Measurements from ENCODE around the gene CLCNKB. TPM values are rescaled to one million over a fixed set of nuclear protein-coding genes. Genes with fewer than 3 reads are reported as not detected.

The CLCNKB gene
- total and polyA plus RNA-seq, 4 donors = 0.40 to 1.9 (median 1.2) TPM

DNA sequence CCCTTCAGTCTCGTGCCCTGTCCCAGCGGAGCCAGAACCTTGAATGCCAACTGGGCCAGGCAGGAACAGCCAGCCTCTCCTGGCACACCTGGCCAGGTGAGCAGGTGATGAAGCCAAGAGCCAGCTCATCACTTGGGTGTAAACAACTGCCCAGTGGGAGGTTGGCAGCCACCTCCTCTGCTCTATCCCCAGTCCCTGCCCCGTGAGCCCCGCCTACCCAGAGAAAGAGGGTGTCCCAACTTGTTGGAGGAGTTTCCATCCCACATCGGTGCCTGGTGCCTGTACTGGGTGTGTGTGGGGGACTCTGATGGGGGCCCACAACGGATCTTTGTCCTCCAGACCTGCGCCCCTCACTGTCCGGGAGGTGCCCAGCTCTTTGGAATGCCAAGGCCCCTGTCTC lies 47.7 kb downstream of the CLCNKB start:
- peaks cover 6% of the 10 kb centered on the region for H3K4me1 ChIP-seq (ENCODE audit: control insufficient read depth, insufficient read depth, low read length)
- 91% methylated on average over 2 of the region's 8 CpGs for WGBS (ENCODE audit: insufficient coverage)
- no peaks in the 10 kb centered on the region for H3K27me3 ChIP-seq (ENCODE audit: control insufficient read depth, insufficient read depth, low read length)
- DNase-seq (ENCODE audit: low read depth in 4 of 6, low spot score in 6 of 6) = no peak
- H3K4me3 ChIP-seq (ENCODE audit: low read depth, low read length) = no peak overlapping the region
- no peak overlapping the region for H3K27ac ChIP-seq (ENCODE audit: low read depth, low read length)
- no peaks in the 10 kb centered on the region for H3K9me3 ChIP-seq (ENCODE audit: control insufficient read depth, insufficient read depth, low read length)
- no peaks in the 10 kb centered on the region for H3K36me3 ChIP-seq (ENCODE audit: control insufficient read depth, insufficient read depth, low read length)

DNA sequence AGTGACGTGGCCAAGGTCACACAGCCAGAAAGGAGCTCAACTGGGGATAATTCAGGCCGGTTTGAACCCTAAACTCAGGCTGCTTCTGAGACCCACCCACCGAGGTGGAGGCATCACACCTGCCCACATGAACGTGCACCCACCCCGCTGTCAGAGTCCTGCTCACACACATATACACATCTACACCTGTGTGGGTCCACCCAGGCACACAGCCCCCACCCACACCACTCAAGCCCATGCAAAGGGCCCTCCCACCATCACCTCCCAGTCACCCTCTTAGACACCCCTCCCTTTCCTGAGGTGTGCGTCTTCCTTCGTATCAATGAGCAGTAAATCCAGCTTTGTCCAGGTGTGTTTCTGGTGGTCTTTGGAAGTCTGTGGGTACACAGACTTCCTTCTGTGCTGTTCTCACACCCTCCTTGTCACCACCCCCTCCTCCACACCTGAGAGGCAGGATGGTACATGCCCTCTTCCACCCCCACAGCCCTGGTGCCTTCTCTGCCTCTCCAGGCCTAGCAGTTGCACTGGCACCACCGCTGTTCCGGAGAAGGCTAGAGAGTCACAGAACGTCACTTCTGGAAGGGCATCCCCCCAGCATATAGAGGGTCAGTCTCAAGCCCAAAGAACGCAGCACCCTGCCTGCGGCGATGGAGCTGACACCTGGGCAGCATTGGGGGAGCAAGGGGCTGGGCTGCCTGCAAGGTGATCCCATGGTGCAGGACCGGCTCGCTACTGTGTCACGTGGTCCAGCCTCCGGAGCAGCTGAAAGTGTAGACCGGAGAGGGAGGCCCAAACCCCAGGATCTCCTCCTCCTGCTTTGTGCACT lies 48.7 kb downstream of the CLCNKB start:
- Histone ChIP-seq H3K4me1 (ENCODE audit: control insufficient read depth, insufficient read depth, low read length) (peaks cover 6% of the 10 kb centered on the region), H3K36me3 (ENCODE audit: control insufficient read depth, insufficient read depth, low read length) (no peaks in the 10 kb centered on the region), H3K9me3 (ENCODE audit: control insufficient read depth, insufficient read depth, low read length) (no peaks in the 10 kb centered on the region), H3K27ac (ENCODE audit: low read depth, low read length) (no peak overlapping the region), H3K27me3 (ENCODE audit: control insufficient read depth, insufficient read depth, low read length) (no peaks in the 10 kb centered on the region), H3K4me3 (ENCODE audit: low read depth, low read length) (no peak overlapping the region)
- WGBS (ENCODE audit: insufficient coverage) = 72% methylated on average over 13 of the region's 18 CpGs
- no peak for DNase-seq (ENCODE audit: low read depth in 4 of 6, low spot score in 6 of 6)

DNA sequence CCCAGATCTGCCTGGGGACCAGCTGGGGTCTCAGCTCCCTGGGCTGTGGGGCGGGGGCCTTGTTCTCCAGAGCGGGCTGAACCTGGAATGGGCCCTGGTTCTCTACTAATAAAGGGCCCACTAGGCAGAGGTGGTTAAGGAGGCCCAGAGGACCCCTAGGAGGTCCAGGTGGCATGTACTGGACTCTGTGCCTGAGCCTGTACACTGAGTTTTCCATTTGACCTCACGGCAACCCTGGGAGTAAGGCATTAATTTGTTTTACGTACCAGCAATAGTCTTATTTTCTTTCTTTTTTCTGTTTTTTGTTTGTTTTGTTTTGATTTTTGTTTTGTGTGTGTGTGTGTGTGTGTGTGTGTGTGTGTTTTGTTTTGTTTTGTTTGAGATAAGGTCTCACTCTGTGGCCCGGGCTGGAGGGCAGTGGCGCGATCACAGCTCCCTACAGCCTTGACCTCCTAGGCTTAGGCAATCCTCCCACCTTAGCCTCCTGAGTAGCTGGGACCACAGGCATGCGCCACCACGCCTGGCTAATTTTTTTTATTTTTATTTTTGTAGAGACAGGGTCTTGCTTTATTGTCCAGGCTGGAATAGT lies 49.4 kb downstream of the CLCNKB start:
- Histone ChIP-seq H3K27me3 (ENCODE audit: control insufficient read depth, insufficient read depth, low read length) (no peaks in the 10 kb centered on the region), H3K36me3 (ENCODE audit: control insufficient read depth, insufficient read depth, low read length) (no peaks in the 10 kb centered on the region)

DNA sequence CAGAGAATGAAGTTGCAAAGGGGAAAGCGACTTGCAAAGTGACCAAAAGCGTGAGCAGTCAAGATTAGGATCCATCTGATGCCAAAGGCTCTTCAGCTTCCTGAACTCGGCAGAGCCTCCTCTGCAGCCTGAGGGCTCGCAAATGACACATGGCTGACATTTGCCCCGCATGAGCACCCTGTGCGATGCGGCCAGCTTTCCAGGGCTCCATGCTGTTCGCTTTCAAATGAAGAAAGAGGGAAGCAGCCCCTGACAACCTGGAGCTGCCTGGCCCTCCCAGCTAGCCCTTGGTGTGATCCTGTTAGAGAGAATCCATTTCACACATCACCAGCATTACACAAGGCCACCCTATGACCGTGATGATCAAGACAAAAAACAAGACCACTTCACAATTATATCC lies 50.0 kb downstream of the CLCNKB start:
- Histone ChIP-seq H3K4me1 (ENCODE audit: control insufficient read depth, insufficient read depth, low read length) (no peaks in the 10 kb centered on the region), H3K36me3 (ENCODE audit: control insufficient read depth, insufficient read depth, low read length) (no peaks in the 10 kb centered on the region), H3K27ac (ENCODE audit: low read depth, low read length) (no peak overlapping the region), H3K4me3 (ENCODE audit: low read depth, low read length) (no peak overlapping the region), H3K27me3 (ENCODE audit: control insufficient read depth, insufficient read depth, low read length) (no peaks in the 10 kb centered on the region), H3K9me3 (ENCODE audit: control insufficient read depth, insufficient read depth, low read length) (no peaks in the 10 kb centered on the region)
- WGBS (ENCODE audit: insufficient coverage) = 56% methylated on average over 9 of the region's 9 CpGs
- no peak for DNase-seq (ENCODE audit: low read depth in 4 of 6, low spot score in 6 of 6)

More for the DNA sequence above, 49.4 kb downstream of the CLCNKB start:
- Histone ChIP-seq H3K4me3 (ENCODE audit: low read depth, low read length) (no peak overlapping the region), H3K27ac (ENCODE audit: low read depth, low read length) (no peak overlapping the region), H3K4me1 (ENCODE audit: control insufficient read depth, insufficient read depth, low read length) (peaks cover 6% of the 10 kb centered on the region), H3K9me3 (ENCODE audit: control insufficient read depth, insufficient read depth, low read length) (no peaks in the 10 kb centered on the region)
- DNase-seq (ENCODE audit: low read depth in 4 of 6, low spot score in 6 of 6) = no peak
- 89% methylated on average over 2 of the region's 9 CpGs for WGBS (ENCODE audit: insufficient coverage)

DNA sequence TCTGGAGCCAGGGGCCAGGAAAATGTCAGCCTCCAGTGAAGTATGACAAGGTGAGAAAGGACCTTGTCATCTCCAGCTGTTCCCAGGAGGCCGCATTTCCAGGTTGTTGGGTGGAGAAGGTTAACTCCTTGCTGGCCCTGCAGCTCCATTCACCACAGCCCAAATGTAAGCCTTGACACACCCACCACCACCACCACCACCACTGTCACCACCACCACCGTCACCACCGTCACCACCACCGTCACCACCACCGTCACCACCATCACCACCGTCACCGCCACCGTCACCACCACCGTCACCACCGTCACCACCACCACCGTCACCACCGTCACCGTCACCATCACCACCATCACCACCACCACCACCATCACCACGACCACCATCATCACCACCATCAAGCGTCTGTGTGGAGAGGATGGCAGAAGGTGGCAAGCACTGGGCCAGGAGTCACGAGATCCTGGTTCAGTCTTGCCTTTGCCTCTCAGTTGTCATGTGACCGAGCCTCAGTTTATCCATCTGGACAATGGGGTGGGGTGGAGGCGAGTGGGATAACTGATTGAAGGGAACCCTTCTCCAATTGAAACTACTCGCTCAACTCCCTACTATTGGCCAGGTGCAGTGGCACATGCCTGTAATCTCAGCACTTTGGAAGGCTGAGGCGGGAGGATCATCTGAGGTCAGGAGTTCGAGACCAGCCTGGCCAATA lies 51.0 kb downstream of the CLCNKB start:
- H3K27me3 ChIP-seq (ENCODE audit: control insufficient read depth, insufficient read depth, low read length) = no peaks in the 10 kb centered on the region

DNA sequence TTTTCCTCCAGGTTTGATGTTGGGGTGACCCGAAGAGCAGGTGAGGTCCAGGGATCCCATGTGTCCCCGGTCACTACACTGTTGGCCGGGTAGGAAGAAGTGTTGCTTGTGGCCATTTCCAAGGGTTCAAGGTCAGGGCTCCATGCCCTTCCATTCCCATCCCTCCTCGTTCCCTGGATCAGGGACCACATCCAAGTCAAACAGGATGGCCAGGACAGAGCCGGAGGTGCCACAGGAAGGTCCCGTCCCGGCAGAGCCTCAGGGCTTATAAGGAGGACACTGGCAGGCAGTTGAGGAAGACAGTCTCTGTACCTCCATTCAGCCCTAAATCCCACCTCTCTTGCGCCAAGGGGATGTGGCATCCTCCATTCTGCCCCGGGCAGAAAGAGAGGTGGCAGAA lies 51.9 kb downstream of the CLCNKB start:
- WGBS (ENCODE audit: insufficient coverage) = 94% methylated on average over 6 of the region's 9 CpGs
- no peaks in the 10 kb centered on the region for H3K36me3 ChIP-seq (ENCODE audit: control insufficient read depth, insufficient read depth, low read length)
- no peaks in the 10 kb centered on the region for H3K27me3 ChIP-seq (ENCODE audit: control insufficient read depth, insufficient read depth, low read length)
- no peaks in the 10 kb centered on the region for H3K9me3 ChIP-seq (ENCODE audit: control insufficient read depth, insufficient read depth, low read length)
- H3K4me1 ChIP-seq (ENCODE audit: control insufficient read depth, insufficient read depth, low read length) = no peaks in the 10 kb centered on the region
- no peak overlapping the region for H3K27ac ChIP-seq (ENCODE audit: low read depth, low read length)
- DNase-seq (ENCODE audit: low read depth in 4 of 6, low spot score in 6 of 6) = no peak
- H3K4me3 ChIP-seq (ENCODE audit: low read depth, low read length) = no peak overlapping the region

More for the DNA sequence above, 51.0 kb downstream of the CLCNKB start:
- H3K27ac ChIP-seq (ENCODE audit: low read depth, low read length) = no peak overlapping the region
- WGBS (ENCODE audit: insufficient coverage) = 92% methylated on average over 2 of the region's 21 CpGs
- H3K4me3 ChIP-seq (ENCODE audit: low read depth, low read length) = no peak overlapping the region
- H3K4me1 ChIP-seq (ENCODE audit: control insufficient read depth, insufficient read depth, low read length) = no peaks in the 10 kb centered on the region
- H3K9me3 ChIP-seq (ENCODE audit: control insufficient read depth, insufficient read depth, low read length) = no peaks in the 10 kb centered on the region
- no peaks in the 10 kb centered on the region for H3K36me3 ChIP-seq (ENCODE audit: control insufficient read depth, insufficient read depth, low read length)
- DNase-seq (ENCODE audit: low read depth in 4 of 6, low spot score in 6 of 6) = no peak

DNA sequence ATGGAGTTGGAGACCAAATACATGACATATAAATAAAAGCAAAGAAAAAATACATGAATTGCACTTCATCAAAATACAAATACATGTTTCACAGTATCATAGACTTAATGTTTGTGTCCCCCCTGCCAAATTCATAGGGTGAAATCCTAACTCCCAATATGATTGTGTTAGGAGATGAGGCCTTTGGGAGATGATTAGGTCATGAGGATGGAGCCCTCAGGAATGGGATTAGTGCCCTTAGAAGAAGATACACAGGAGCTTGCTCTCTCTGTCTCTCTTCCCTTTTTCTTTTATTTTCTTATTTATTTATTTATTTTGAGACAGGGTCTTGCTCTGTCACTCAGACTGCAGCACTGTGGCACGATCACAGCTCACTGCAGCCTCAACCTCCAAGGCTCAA lies 55.8 kb downstream of the CLCNKB start:
- no peak overlapping the region for H3K4me3 ChIP-seq (ENCODE audit: low read depth, low read length)
- H3K9me3 ChIP-seq (ENCODE audit: control insufficient read depth, insufficient read depth, low read length) = no peaks in the 10 kb centered on the region
- H3K36me3 ChIP-seq (ENCODE audit: control insufficient read depth, insufficient read depth, low read length) = no peaks in the 10 kb centered on the region
- no CpG with 5 or more reads among the region's 1 CpG for WGBS (ENCODE audit: insufficient coverage)
- H3K27ac ChIP-seq (ENCODE audit: low read depth, low read length) = no peak overlapping the region
- H3K4me1 ChIP-seq (ENCODE audit: control insufficient read depth, insufficient read depth, low read length) = no peaks in the 10 kb centered on the region
- no peak for DNase-seq (ENCODE audit: low read depth in 4 of 6, low spot score in 6 of 6)
- no peaks in the 10 kb centered on the region for H3K27me3 ChIP-seq (ENCODE audit: control insufficient read depth, insufficient read depth, low read length)

DNA sequence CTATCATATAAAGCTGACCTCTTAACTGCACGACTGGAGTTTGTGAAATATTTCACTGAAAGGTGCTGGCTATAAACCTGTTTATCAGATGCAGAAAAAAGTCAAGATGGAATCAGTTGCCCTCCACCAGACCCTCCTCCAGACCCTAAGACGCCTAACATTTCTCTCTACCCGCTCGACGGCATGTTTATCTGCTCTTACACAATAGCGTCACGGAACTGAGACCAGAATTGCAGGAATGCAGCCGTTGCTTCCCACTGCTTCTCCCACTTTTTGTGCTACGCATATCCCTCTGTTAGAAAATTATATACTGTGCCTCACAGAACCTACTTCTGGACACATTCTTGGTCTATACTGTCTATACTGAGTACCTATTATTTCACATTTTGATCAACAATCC lies 58.0 kb downstream of the CLCNKB start:
- H3K27me3 ChIP-seq (ENCODE audit: control insufficient read depth, insufficient read depth, low read length) = no peaks in the 10 kb centered on the region
- DNase-seq (ENCODE audit: low read depth in 4 of 6, low spot score in 6 of 6) = no peak
- H3K9me3 ChIP-seq (ENCODE audit: control insufficient read depth, insufficient read depth, low read length) = no peaks in the 10 kb centered on the region
- H3K27ac ChIP-seq (ENCODE audit: low read depth, low read length) = no peak overlapping the region
- no peaks in the 10 kb centered on the region for H3K36me3 ChIP-seq (ENCODE audit: control insufficient read depth, insufficient read depth, low read length)
- H3K4me1 ChIP-seq (ENCODE audit: control insufficient read depth, insufficient read depth, low read length) = no peaks in the 10 kb centered on the region
- 33% methylated on average over 7 of the region's 9 CpGs for WGBS (ENCODE audit: insufficient coverage)
- no peak overlapping the region for H3K4me3 ChIP-seq (ENCODE audit: low read depth, low read length)

Data from spinal cord (tissue), 10 donors.